ENCODE data around the gene PALM. TPM values are rescaled to one million over a fixed set of nuclear protein-coding genes. Genes with fewer than 3 reads are reported as not detected.

Gene PALM
- total RNA-seq, 1 experiment from 2014 or later = 21.2 TPM

DNA sequence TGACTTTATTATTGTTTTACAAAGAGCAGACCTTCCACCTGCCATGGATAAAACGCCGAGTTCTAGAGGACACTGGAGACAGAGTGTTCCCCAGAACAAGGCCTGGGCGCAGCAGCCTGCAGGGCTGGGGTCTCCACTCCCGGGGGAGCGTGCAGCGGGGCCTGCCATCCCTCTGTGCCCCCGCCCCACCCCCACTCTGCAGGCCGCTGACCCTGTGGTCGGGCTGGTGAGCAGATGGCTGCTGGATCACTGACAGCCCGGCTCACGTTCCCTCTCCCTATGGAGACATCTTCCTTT is 79.9 kb downstream of the PALM start:
- POLR2A ChIA-PET (ENCODE audit: low non-redundant PET) = no interaction called here
- Histone ChIP-seq H3K4me1 (ENCODE audit: insufficient read depth, low read length, poor library complexity, severe bottlenecking) (no peaks in the 10 kb centered on the region), H3K9me3 (ENCODE audit: low read depth, low read length, poor library complexity, severe bottlenecking) (no peaks in the 10 kb centered on the region), H3K36me3 (ENCODE audit: insufficient read depth, low read length, poor library complexity, severe bottlenecking) (no peaks in the 10 kb centered on the region), H3K27me3 (replicated peaks; ENCODE audit: insufficient read depth, low read depth, low read length, poor library complexity) (no peaks in the 10 kb centered on the region), H3K4me3 (ENCODE audit: low read depth, low read length, poor library complexity, severe bottlenecking) (no peak overlapping the region), H3K27ac (ENCODE audit: low read depth, low read length, poor library complexity, severe bottlenecking) (no peak overlapping the region)
- CTCF ChIA-PET = no interaction called here
- no peak for DNase-seq (ENCODE audit: low spot score)
- no TSS peak for BruUV-seq (replicated peaks)
- no peak for TF ChIP-seq EZH2 (IDR thresholded peaks at IDR 0.05; ENCODE audit: borderline replicate concordance, low read depth, low read length, poor library complexity, severe bottlenecking)
- TF ChIP-seq, protein P1, sequence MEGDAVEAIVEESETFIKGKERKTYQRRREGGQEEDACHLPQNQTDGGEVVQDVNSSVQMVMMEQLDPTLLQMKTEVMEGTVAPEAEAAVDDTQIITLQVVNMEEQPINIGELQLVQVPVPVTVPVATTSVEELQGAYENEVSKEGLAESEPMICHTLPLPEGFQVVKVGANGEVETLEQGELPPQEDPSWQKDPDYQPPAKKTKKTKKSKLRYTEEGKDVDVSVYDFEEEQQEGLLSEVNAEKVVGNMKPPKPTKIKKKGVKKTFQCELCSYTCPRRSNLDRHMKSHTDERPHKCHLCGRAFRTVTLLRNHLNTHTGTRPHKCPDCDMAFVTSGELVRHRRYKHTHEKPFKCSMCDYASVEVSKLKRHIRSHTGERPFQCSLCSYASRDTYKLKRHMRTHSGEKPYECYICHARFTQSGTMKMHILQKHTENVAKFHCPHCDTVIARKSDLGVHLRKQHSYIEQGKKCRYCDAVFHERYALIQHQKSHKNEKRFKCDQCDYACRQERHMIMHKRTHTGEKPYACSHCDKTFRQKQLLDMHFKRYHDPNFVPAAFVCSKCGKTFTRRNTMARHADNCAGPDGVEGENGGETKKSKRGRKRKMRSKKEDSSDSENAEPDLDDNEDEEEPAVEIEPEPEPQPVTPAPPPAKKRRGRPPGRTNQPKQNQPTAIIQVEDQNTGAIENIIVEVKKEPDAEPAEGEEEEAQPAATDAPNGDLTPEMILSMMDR (conservative IDR thresholded peaks at IDR 0.05; ENCODE audit: low read depth, low read length) = no peak
- intact Hi-C loops (cut with micrococcal nuclease; ENCODE audit: unreplicated experiment) = no loop called here

DNA sequence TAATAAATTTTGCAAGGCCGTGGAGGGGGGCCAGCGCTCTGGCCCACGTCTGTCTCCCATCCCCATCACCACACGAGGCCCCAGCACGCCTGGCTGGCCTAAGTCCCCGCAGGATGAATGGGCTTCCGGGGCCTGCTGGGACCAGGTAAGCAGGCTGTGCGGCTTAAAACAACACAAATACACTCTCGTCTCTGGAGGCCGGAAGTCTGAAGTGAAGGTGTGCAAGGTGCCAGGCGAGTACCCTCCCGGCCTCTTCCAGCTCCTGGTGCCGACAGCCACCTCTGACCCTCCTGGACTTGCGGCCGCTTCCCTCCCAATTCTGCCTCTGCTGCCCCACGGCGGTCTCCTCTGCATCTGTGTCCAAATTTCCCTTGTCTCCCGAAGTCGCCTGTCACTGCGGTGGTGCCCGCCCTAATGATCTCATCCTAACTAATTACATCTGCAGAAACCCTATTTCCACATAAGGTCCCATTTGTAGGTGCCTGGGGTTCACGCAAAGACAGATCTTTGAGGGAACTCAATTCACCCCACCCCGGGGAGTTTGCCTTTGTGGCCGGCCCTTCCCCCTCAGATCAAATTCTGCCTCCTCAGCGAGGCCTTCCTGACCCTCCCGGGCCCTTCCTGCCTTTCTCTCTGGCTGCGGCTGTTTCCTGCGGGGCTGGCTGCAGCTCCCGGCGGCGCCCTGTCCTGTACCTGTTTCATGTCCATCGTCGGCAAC is 80.4 kb downstream of the PALM start:
- ChIA-PET CTCF (no interaction called here), POLR2A (ENCODE audit: low non-redundant PET) (no interaction called here)
- H3K27me3 ChIP-seq (replicated peaks; ENCODE audit: insufficient read depth, low read depth, low read length, poor library complexity) = no peaks in the 10 kb centered on the region
- TF ChIP-seq EZH2 (IDR thresholded peaks at IDR 0.05; ENCODE audit: borderline replicate concordance, low read depth, low read length, poor library complexity, severe bottlenecking) = no peak
- TF ChIP-seq, protein P1 (conservative IDR thresholded peaks at IDR 0.05; ENCODE audit: low read depth, low read length) = no peak
- no peaks in the 10 kb centered on the region for H3K4me1 ChIP-seq (ENCODE audit: insufficient read depth, low read length, poor library complexity, severe bottlenecking)
- H3K4me3 ChIP-seq (ENCODE audit: low read depth, low read length, poor library complexity, severe bottlenecking) = no peak overlapping the region
- H3K27ac ChIP-seq (ENCODE audit: low read depth, low read length, poor library complexity, severe bottlenecking) = no peak overlapping the region
- no TSS peak for BruUV-seq (replicated peaks)
- no peaks in the 10 kb centered on the region for H3K9me3 ChIP-seq (ENCODE audit: low read depth, low read length, poor library complexity, severe bottlenecking)
- H3K36me3 ChIP-seq (ENCODE audit: insufficient read depth, low read length, poor library complexity, severe bottlenecking) = no peaks in the 10 kb centered on the region
- intact Hi-C loops (cut with micrococcal nuclease; ENCODE audit: unreplicated experiment) = no loop called here
- DNase-seq (ENCODE audit: low spot score) = no peak

DNA sequence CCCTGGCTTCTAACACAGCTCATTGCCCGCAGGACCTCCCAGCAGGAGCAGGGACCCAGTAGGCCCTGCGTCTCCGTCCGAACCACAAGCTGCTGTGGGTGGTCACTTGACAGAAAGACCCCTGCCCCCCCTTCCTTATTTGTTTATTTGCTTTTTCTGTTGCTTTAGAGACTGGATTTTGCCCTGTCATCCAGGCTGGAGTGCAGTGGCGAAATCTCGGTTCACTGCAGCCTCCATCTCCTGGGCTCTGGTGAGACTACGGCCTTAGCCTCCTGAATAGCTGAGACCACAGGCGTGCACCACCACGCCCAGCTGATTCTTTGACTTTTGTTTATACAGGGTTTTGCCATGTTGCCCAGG is 80.9 kb downstream of the PALM start:
- POLR2A ChIA-PET (ENCODE audit: low non-redundant PET) = no interaction called here
- Histone ChIP-seq H3K4me1 (ENCODE audit: insufficient read depth, low read length, poor library complexity, severe bottlenecking) (no peaks in the 10 kb centered on the region), H3K27ac (ENCODE audit: low read depth, low read length, poor library complexity, severe bottlenecking) (no peak overlapping the region), H3K36me3 (ENCODE audit: insufficient read depth, low read length, poor library complexity, severe bottlenecking) (no peaks in the 10 kb centered on the region), H3K4me3 (ENCODE audit: low read depth, low read length, poor library complexity, severe bottlenecking) (no peak overlapping the region), H3K27me3 (replicated peaks; ENCODE audit: insufficient read depth, low read depth, low read length, poor library complexity) (no peaks in the 10 kb centered on the region), H3K9me3 (ENCODE audit: low read depth, low read length, poor library complexity, severe bottlenecking) (no peaks in the 10 kb centered on the region)
- TF ChIP-seq EZH2 (IDR thresholded peaks at IDR 0.05; ENCODE audit: borderline replicate concordance, low read depth, low read length, poor library complexity, severe bottlenecking) = no peak
- TF ChIP-seq, protein P1 (conservative IDR thresholded peaks at IDR 0.05; ENCODE audit: low read depth, low read length) = no peak
- intact Hi-C loops (cut with micrococcal nuclease; ENCODE audit: unreplicated experiment) = no loop called here
- CTCF ChIA-PET = no interaction called here
- no peak for DNase-seq (ENCODE audit: low spot score)
- BruUV-seq (replicated peaks) = no TSS peak
